Loucy (cell line): ENCODE measurements around the gene LRRC4C.
"Not testable (repeated sequence)": the region's sequence is repeated elsewhere in the genome, so short reads cannot be mapped to it uniquely, and the experiment has no call there.

Source experiments
- H2AFZ ChIP-seq: fragments of 200-600 bp; sonication (generic); 2 replicates; pipeline ENCODE4 v1.6.0; 2016; ENCODE audit warnings: antibody characterized with exemption, mild to moderate bottlenecking, low read length, moderate library complexity
- H3F3A ChIP-seq: fragments of 200-600 bp; 2 replicates; pipeline ENCODE4 v1.6.0; 2016; ENCODE audit warnings: antibody characterized with exemption, low read depth, mild to moderate bottlenecking
- H3K27me3 ChIP-seq: fragments of 200-600 bp; sonication (generic); 2 replicates; pipeline ENCODE4 v1.6.1; 2014; ENCODE audit warnings: low read length, mild to moderate bottlenecking; ENCODE audit not compliant: insufficient read depth, poor library complexity, severe bottlenecking
- H3K36me3 ChIP-seq: fragments of 200-600 bp; sonication (generic); 2 replicates; pipeline ENCODE4 v1.6.1; 2016; ENCODE audit warnings: low read length; ENCODE audit not compliant: insufficient read depth
- H3K4me1 ChIP-seq: fragments of 200-600 bp; sonication (generic); 2 replicates; pipeline ENCODE4 v1.5.1; 2014; ENCODE audit warnings: low read length, mild to moderate bottlenecking; ENCODE audit not compliant: insufficient read depth, poor library complexity, severe bottlenecking
- H3K4me2 ChIP-seq: fragments of 200-600 bp; sonication (generic); 2 replicates; pipeline ENCODE4 v1.6.0; 2014; ENCODE audit warnings: antibody characterized with exemption, low read length, low read depth, mild to moderate bottlenecking; ENCODE audit not compliant: poor library complexity, severe bottlenecking
- H3K4me3 ChIP-seq: fragments of 200-600 bp; sonication (generic); 2 replicates; pipeline ENCODE4 v1.5.1; 2014; ENCODE audit warnings: low read length, mild to moderate bottlenecking, mixed read lengths; ENCODE audit not compliant: poor library complexity, severe bottlenecking
- H3K79me2 ChIP-seq: fragments of 200-600 bp; sonication (generic); 2 replicates; pipeline ENCODE4 v1.6.1; 2014; ENCODE audit warnings: low read length; ENCODE audit not compliant: insufficient read depth
- H3K9ac ChIP-seq: fragments of 200-600 bp; sonication (generic); 2 replicates; pipeline ENCODE4 v1.6.0; 2014; ENCODE audit warnings: mild to moderate bottlenecking, low read depth, low read length, moderate library complexity; ENCODE audit not compliant: poor library complexity, severe bottlenecking
- H3K9me2 ChIP-seq: fragments of 200-600 bp; sonication (generic); replicated peaks from 2 replicates; pipeline ENCODE4 v1.6.1; 2016; ENCODE audit warnings: low read depth, low read length, mixed read lengths
- H3K9me3 ChIP-seq: fragments of 200-600 bp; sonication (generic); 2 replicates; pipeline ENCODE4 v1.6.1; 2014; ENCODE audit warnings: mild to moderate bottlenecking, antibody characterized with exemption, low read length, low read depth; ENCODE audit not compliant: insufficient read depth
- H4K20me1 ChIP-seq: fragments of 200-600 bp; sonication (generic); 2 replicates; pipeline ENCODE4 v1.6.0; 2014; ENCODE audit warnings: antibody characterized with exemption, low read length, mild to moderate bottlenecking; ENCODE audit not compliant: insufficient read depth, poor library complexity, severe bottlenecking
- CTCF ChIP-seq: fragments of 200-600 bp; sonication (generic); conservative IDR thresholded peaks from 2 replicates; pipeline ENCODE4 v1.5.1; 2014; ENCODE audit warnings: mild to moderate bottlenecking, antibody characterized with exemption, low read length
- EZH2phosphoT487 ChIP-seq: fragments of 200-600 bp; IDR thresholded peaks from 2 replicates; pipeline ENCODE4 v1.6.1; 2018; ENCODE audit warnings: antibody characterized with exemption, mild to moderate bottlenecking, moderate library complexity, borderline replicate concordance

Gene LRRC4C

GRCh38 chr11:40542821-40543220 lies 916.6 kb downstream of the LRRC4C start:
- Histone ChIP-seq H4K20me1 (no peaks in the 10 kb centered on the region), H2AFZ (no peak overlapping the region), H3K4me2 (no peak overlapping the region), H3K9ac (no peak overlapping the region), H3K79me2 (no peaks in the 10 kb centered on the region), H3K4me1 (no peaks in the 10 kb centered on the region), H3F3A (no peaks in the 10 kb centered on the region), H3K4me3 (no peak overlapping the region), H3K9me2 (no peaks in the 10 kb centered on the region), H3K27me3 (no peaks in the 10 kb centered on the region), H3K36me3 (no peaks in the 10 kb centered on the region), H3K9me3 (no peaks in the 10 kb centered on the region)
- TF ChIP-seq EZH2phosphoT487 (no peak), CTCF (no peak)

GRCh38 chr11:40537734-40538133 lies 921.7 kb downstream of the LRRC4C start:
- no peak for TF ChIP-seq CTCF
- TF ChIP-seq EZH2phosphoT487 = no peak
- no peaks in the 10 kb centered on the region for H4K20me1 ChIP-seq
- H2AFZ ChIP-seq = no peak overlapping the region
- no peaks in the 10 kb centered on the region for H3K79me2 ChIP-seq
- H3K27me3 ChIP-seq = no peaks in the 10 kb centered on the region
- H3K4me3 ChIP-seq = no peak overlapping the region
- H3K9ac ChIP-seq = no peak overlapping the region
- no peak overlapping the region for H3K4me2 ChIP-seq
- no peaks in the 10 kb centered on the region for H3K9me2 ChIP-seq
- no peaks in the 10 kb centered on the region for H3K9me3 ChIP-seq
- H3F3A ChIP-seq = no peaks in the 10 kb centered on the region
- no peaks in the 10 kb centered on the region for H3K4me1 ChIP-seq
- no peaks in the 10 kb centered on the region for H3K36me3 ChIP-seq

GRCh38 chr11:40522080-40522479 lies 937.4 kb downstream of the LRRC4C start:
- not testable (repeated sequence) for H4K20me1 ChIP-seq, H3K4me1 ChIP-seq, H3F3A ChIP-seq, H3K9me2 ChIP-seq, H3K9me3 ChIP-seq, H2AFZ ChIP-seq, H3K4me3 ChIP-seq, H3K36me3 ChIP-seq, H3K4me2 ChIP-seq, H3K9ac ChIP-seq, H3K79me2 ChIP-seq, H3K27me3 ChIP-seq

- no peaks in the 10 kb centered on the region for H3K9me3 ChIP-seq
- TF ChIP-seq EZH2phosphoT487 (no peak), CTCF (no peak)
- H3K79me2 ChIP-seq = no peaks in the 10 kb centered on the region
- H3K4me2 ChIP-seq = no peak overlapping the region
- H3K4me1 ChIP-seq = no peaks in the 10 kb centered on the region
- H3K27me3 ChIP-seq = no peaks in the 10 kb centered on the region
- no peaks in the 10 kb centered on the region for H3F3A ChIP-seq
- H3K36me3 ChIP-seq = no peaks in the 10 kb centered on the region
- no peak overlapping the region for H3K9ac ChIP-seq
- no peak overlapping the region for H3K4me3 ChIP-seq
- H4K20me1 ChIP-seq = no peaks in the 10 kb centered on the region
- H2AFZ ChIP-seq = no peak overlapping the region
- H3K9me2 ChIP-seq = no peaks in the 10 kb centered on the region
Measured at GRCh38 chr11:40517122-40517521, 942.3 kb downstream of the LRRC4C start.
